Suppressor macrophage (primary cell): ENCODE measurements around the gene QPCT.

Source experiments
- DNase-seq, 4 experiments: peaks; one replicate each; pipeline ENCODE4 v3.0.0-alpha.2; 2020 to 2022

Gene QPCT

GRCh38 chr2:37324786-37325624 is 19.4 kb upstream of the QPCT start, which contains the start of gene PRKD3:
PRKD3 (minus strand) TSS chr2:37324833; CDS start chr2:37316524, 8,309 bp downstream.
- peak; percentile 55 to 90 (median 80) for DNase-seq

- DNase-seq, result peak in 1 of 4 experiments; percentile 16
Measured at GRCh38 chr2:37325625-37326071, 18.8 kb upstream of the QPCT start.

- peak; percentile 73 to 93 (median 84) for DNase-seq
Measured at GRCh38 chr2:37326285-37326684, 18.1 kb upstream of the QPCT start.

GRCh38 chr2:37326866-37327634 is 17.4 kb upstream of the QPCT start:
- DNase-seq, result no peak

- DNase-seq, result peak in 3 of 4 experiments; percentile 39 to 71 (median 68)
Measured at GRCh38 chr2:37330681-37331080, 13.7 kb upstream of the QPCT start.

GRCh38 chr2:37332560-37332959 is 11.9 kb upstream of the QPCT start:
- DNase-seq, result no peak

GRCh38 chr2:37333256-37333655 is 11.2 kb upstream of the QPCT start:
- DNase-seq, result no peak

- DNase-seq, result no peak
Measured at GRCh38 chr2:37335604-37336003, 8.8 kb upstream of the QPCT start.

- DNase-seq, result peak in 1 of 4 experiments; percentile 31
Measured at GRCh38 chr2:37337620-37338280, 6.7 kb upstream of the QPCT start.

- no peak for DNase-seq
Measured at GRCh38 chr2:37338933-37339332, 5.5 kb upstream of the QPCT start.

GRCh38 chr2:37340637-37341036 is 3.8 kb upstream of the QPCT start:
- DNase-seq, result no peak

GRCh38 chr2:37342591-37343220 is 1.7 kb upstream of the QPCT start:
- DNase-seq, result peak in 2 of 4 experiments; percentile 18 to 28

- DNase-seq, result peak; percentile 50 to 78 (median 68)
Measured at GRCh38 chr2:37343537-37344434, 644 bp upstream of the QPCT start.

GRCh38 chr2:37348155-37348554 is 3.7 kb downstream of the QPCT start:
- no peak for DNase-seq

GRCh38 chr2:37349231-37349860 is 4.9 kb downstream of the QPCT start:
- DNase-seq, result peak; percentile 13 to 54 (median 40)

GRCh38 chr2:37350034-37350433 is 5.6 kb downstream of the QPCT start:
- DNase-seq, result peak in 2 of 4 experiments; percentile 11 to 31

- DNase-seq, result no peak
Measured at GRCh38 chr2:37354531-37354930, 10.1 kb downstream of the QPCT start.

GRCh38 chr2:37355735-37356134 is 11.3 kb downstream of the QPCT start:
- no peak for DNase-seq

- DNase-seq, result no peak
Measured at GRCh38 chr2:37356299-37356698, 11.9 kb downstream of the QPCT start.

GRCh38 chr2:37357069-37357468 is 12.6 kb downstream of the QPCT start:
- DNase-seq, result no peak

- DNase-seq, result no peak
Measured at GRCh38 chr2:37357530-37357929, 13.1 kb downstream of the QPCT start.
